Stomach (tissue), 9 donors: ENCODE measurements around the gene LIG3. TPM values are rescaled to one million over a fixed set of nuclear protein-coding genes. Genes with fewer than 3 reads are reported as not detected.

Experiments used
- DNase-seq, 2 donors: peaks; one replicate each; pipeline versions ENCODE4 v3.0.0 to v3.0.0-alpha.2; 2013 to 2019
- H3K27ac ChIP-seq, 5 donors: fragments of 200-600 bp in 4 of 5; sonication (generic) in 4 of 5; one replicate each; pipeline ENCODE4 v1.5.1; 2013 to 2019; ENCODE audit warnings: mild to moderate bottlenecking in 1 of 5, moderate library complexity in 1 of 5
- H3K27me3 ChIP-seq, 3 donors: fragments of 200-600 bp; sonication (generic); one replicate each; pipeline ENCODE4 v1.5.1; 2017 to 2019; ENCODE audit warnings: mixed run types in 1 of 3
- H3K36me3 ChIP-seq, 4 donors: fragments of 200-600 bp; sonication (generic); 1 replicate in 3 of 4; 2 replicates in 1 of 4; pipeline ENCODE4 v1.5.1; 2016 to 2019
- H3K4me1 ChIP-seq, 4 donors: fragments of 200-600 bp; sonication (generic); one replicate each; pipeline ENCODE4 v1.5.1; 2016 to 2019
- H3K4me3 ChIP-seq, 4 donors: fragments of 200-600 bp; sonication (generic) in 3 of 4; one replicate each; pipeline ENCODE4 v1.5.1; 2016 to 2019; ENCODE audit warnings: mild to moderate bottlenecking in 1 of 4
- H3K9me3 ChIP-seq, 4 donors: fragments of 200-600 bp; sonication (generic); one replicate each; pipeline ENCODE4 v1.5.1; 2016 to 2019
- EP300 ChIP-seq: sonication (generic); formaldehyde crosslinking; IDR thresholded peaks from one replicate; pipeline ENCODE4 v1.6.1; 2017; ENCODE audit warnings: antibody characterized with exemption
- POLR2A ChIP-seq, 4 donors: fragments of 450-650 bp; IDR thresholded peaks; one replicate each; pipeline ENCODE4 v1.6.1; 2016; ENCODE audit warnings: antibody characterized with exemption in 4 of 4, control low read depth in 2 of 4, mild to moderate bottlenecking in 1 of 4, moderate library complexity in 1 of 4
- POLR2AphosphoS5 ChIP-seq, 3 donors: sonication (generic); formaldehyde crosslinking; IDR thresholded peaks; one replicate each; pipeline ENCODE4 v1.6.1; 2016; ENCODE audit warnings: antibody characterized with exemption in 3 of 3
- WGBS, 5 donors: extraction: QIAGEN DNeasy Blood & Tissue Kit in 3 of 5; methylation state at CpG; one replicate each; pipeline versions ENCODE4 v1.1.5 to v1.1.7; 2013 to 2018; 5-methylcytosine and 5-hydroxymethylcytosine counted together
- intact Hi-C: fragments of 100-400 bp; cut with DNase I; formaldehyde crosslinking; loops from one replicate; pipeline ENCODE4 v1.15.1; 2023; ENCODE audit warnings: low total_unique reads
- polyA plus RNA-seq, 3 donors: library from polyadenylated mRNA; stranded (reverse); fragments of 200-250 nt; gene quantifications; one replicate each; pipeline ENCODE4 v1.2.3, GENCODE V29; 2013
- total RNA-seq, 5 donors: library from RNA; depleted of rRNA; stranded (reverse); fragments of >200 nt; gene quantifications; one replicate each; pipeline versions ENCODE4 v1.1.0 to v1.2.3, GENCODE V29; 2014 to 2016
- TF ChIP-seq, protein P1 (sequence below), 7 experiments: fragments of 450-650 bp in 4 of 7; fragments of 200-600 bp in 3 of 7; sonication (generic) in 3 of 7; IDR thresholded peaks; one replicate each; pipeline ENCODE4 v1.5.1; 2016 to 2019; ENCODE audit warnings: antibody characterized with exemption in 7 of 7, control low read depth in 2 of 7, mild to moderate bottlenecking in 1 of 7
- donor health status: healthy with polysubstance abuse.
- donor health status: Bipolar disorder and iron deficiency.
- donor health status: healthy.

The LIG3 gene
- total and polyA plus RNA-seq, 8 donors = 4.7 to 212 (median 26.9) TPM

DNA sequence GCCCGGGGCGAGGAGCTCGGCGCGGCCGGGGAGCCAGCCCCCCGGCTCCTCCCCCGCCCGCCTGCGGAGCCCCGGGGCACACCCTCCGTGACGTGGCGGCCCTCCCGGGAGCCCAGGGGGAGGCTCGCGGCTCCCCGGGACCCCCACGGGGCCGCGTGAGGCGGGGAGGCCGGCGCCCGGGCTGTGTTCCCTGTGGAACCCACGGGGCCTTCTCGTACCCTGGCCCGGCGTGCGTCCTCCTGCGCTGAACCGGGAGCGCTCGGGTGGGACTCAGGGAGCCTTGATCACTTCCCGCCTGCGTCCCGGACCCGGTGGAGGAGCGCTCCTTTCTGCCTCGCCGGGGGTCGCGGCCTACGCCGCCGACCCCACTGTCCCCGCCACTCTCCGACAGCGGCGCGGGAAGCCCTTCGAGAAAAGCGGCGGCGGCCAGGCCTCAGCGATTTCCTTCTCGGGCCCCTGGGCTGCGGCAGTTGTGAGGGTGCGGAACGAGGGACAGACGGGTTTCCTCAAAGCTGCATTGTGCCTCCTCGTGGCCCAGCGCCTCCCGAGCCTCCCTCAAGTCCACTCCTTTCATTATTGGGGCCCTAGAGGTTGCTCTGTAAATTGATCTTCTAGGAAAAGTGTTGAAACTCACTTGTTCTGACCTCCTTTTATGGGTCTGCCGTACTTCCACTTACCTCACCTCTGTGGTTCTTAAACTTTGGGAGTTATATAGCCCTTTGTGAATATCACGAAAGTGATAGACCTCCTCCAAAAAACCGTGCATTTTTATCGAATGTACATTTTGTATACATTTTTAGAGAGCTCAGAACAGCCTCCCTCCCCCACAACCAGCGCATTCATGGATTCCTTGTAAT lies 597 bp downstream of the LIG3 start:
- H3K36me3 ChIP-seq = peaks cover 0 to 23% (median 17%) of the 10 kb centered on the region in 4 donors
- no peaks in the 10 kb centered on the region for H3K27me3 ChIP-seq
- peak in 1 of 3 donors; percentile 68 for TF ChIP-seq POLR2AphosphoS5 (IDR thresholded peaks at IDR 0.05)
- no peak for TF ChIP-seq EP300
- TF ChIP-seq, protein P1, sequence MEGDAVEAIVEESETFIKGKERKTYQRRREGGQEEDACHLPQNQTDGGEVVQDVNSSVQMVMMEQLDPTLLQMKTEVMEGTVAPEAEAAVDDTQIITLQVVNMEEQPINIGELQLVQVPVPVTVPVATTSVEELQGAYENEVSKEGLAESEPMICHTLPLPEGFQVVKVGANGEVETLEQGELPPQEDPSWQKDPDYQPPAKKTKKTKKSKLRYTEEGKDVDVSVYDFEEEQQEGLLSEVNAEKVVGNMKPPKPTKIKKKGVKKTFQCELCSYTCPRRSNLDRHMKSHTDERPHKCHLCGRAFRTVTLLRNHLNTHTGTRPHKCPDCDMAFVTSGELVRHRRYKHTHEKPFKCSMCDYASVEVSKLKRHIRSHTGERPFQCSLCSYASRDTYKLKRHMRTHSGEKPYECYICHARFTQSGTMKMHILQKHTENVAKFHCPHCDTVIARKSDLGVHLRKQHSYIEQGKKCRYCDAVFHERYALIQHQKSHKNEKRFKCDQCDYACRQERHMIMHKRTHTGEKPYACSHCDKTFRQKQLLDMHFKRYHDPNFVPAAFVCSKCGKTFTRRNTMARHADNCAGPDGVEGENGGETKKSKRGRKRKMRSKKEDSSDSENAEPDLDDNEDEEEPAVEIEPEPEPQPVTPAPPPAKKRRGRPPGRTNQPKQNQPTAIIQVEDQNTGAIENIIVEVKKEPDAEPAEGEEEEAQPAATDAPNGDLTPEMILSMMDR (IDR thresholded peaks at IDR 0.05) = peak in 3 of 7 experiments; percentile 12 to 37 (median 31)
- peak in 1 of 4 donors; percentile 12 for TF ChIP-seq POLR2A (IDR thresholded peaks at IDR 0.05)
- H3K9me3 ChIP-seq = no peaks in the 10 kb centered on the region
- peaks cover 12 to 53% (median 35%) of the 10 kb centered on the region in 4 donors for H3K4me1 ChIP-seq
- 0 to 1% (median 1%) methylated on average over 25 to 66 of the region's 69 CpGs for WGBS, 5 donors
- H3K27ac ChIP-seq = peak overlapping the region; percentile 98 to 100 (median 100)
- intact Hi-C loops = no loop called here
- DNase-seq = peak; percentile 74 to 93
- peak overlapping the region; percentile 70 to 88 (median 77) for H3K4me3 ChIP-seq

DNA sequence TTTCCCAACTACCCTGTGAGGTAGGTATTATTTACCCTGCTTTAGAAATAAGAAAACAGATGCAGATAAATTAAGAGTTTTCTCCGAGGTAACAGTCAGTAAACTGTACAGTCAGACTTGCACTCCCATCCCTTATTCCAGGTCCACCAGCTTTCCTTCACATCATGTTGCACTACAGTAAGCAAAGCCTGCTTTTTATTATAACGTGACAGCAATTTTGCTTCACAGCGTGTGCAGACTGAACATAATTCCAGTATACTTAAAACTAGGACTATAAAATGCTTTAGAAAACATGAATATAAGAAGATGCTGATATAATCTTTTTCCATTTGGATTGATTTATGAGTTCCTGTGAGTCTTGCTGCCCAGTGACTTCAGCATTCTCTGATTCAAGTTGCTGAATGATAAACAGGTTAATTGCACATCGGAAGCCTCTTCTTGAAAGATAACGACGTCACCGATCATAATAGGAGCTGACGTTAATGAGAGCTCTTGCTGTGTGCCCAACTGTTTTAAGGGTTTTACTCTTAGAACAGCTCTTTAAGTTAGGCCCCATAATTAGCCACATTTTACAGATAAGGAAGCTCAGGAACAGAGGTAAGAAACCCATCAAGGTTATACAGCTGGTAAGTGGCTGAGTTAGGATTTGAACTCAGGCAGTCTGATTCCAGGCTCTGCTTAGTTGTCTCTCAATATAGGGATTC lies 1.4 kb downstream of the LIG3 start:
- WGBS, 5 donors = 13 to 21% (median 15%) methylated on average over 8 of the region's 8 CpGs
- no peaks in the 10 kb centered on the region for H3K9me3 ChIP-seq
- no peaks in the 10 kb centered on the region for H3K27me3 ChIP-seq
- peak overlapping the region in 4 of 5 donors; percentile 99 to 100 (median 100) for H3K27ac ChIP-seq
- peaks cover 0 to 31% (median 25%) of the 10 kb centered on the region in 4 donors for H3K36me3 ChIP-seq
- DNase-seq = peak in 1 of 2 donors; percentile 51
- TF ChIP-seq EP300 = no peak
- no peak for TF ChIP-seq POLR2A (IDR thresholded peaks at IDR 0.05)
- TF ChIP-seq, protein P1 (IDR thresholded peaks at IDR 0.05) = no peak
- no peak for TF ChIP-seq POLR2AphosphoS5 (IDR thresholded peaks at IDR 0.05)
- peaks cover 12 to 53% (median 35%) of the 10 kb centered on the region in 4 donors for H3K4me1 ChIP-seq
- intact Hi-C loops = no loop called here
- peak overlapping the region; percentile 70 to 88 (median 77) for H3K4me3 ChIP-seq

DNA sequence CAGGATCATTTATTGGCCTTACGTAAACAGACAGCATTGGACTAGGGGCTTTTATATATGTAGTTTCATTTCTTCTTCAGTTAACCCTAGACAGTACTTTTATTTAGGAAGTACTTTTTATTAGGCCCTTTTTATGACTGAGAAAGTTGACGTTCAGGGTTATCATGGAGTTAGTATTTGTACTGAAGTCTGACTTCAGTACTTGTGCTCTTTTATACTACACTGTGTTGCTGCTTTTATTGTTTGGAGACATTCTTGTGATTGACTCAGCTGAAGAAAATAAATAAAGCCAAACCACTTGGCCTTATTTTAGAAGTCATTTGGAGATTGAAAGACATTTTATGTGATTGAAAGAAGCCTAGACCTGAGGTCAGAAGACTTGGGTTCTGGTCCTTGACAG lies 6.9 kb downstream of the LIG3 start:
- DNase-seq = no peak
- no peak overlapping the region for H3K27ac ChIP-seq
- H3K36me3 ChIP-seq = peaks cover 15 to 73% (median 70%) of the 10 kb centered on the region in 4 donors
- H3K27me3 ChIP-seq = no peaks in the 10 kb centered on the region
- H3K4me1 ChIP-seq = peaks cover 6 to 50% (median 33%) of the 10 kb centered on the region in 4 donors
- H3K9me3 ChIP-seq = no peaks in the 10 kb centered on the region
- TF ChIP-seq, protein P1 (IDR thresholded peaks at IDR 0.05) = no peak
- TF ChIP-seq POLR2AphosphoS5 (IDR thresholded peaks at IDR 0.05) = no peak
- TF ChIP-seq POLR2A (IDR thresholded peaks at IDR 0.05) = no peak
- no peak for TF ChIP-seq EP300
- intact Hi-C loops = no loop called here
- no peak overlapping the region for H3K4me3 ChIP-seq
- 77 to 84% (median 82%) methylated on average over 2 of the region's 2 CpGs for WGBS, 5 donors

DNA sequence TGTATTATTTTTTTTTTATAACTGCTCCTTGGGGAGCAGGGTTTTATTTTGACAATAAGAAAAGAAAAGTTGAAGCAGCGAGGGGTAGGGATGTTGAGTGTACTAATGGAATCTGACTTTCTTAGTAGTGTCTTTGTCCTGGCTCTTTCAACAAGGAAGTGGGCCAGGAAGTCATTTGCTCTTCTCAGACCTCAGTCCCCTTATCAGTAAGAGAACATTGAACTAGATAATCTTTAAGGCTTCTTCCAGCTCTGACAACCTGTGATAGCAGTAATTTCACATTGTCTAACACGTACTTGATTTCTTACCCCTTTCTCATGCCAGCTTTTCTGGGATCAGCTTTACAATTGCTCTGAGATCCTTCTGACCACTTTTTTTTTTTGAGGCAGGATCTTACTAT lies 8.3 kb downstream of the LIG3 start:
- Histone ChIP-seq H3K9me3 (no peaks in the 10 kb centered on the region), H3K27me3 (no peaks in the 10 kb centered on the region), H3K4me1 (peaks cover 6 to 40% (median 24%) of the 10 kb centered on the region in 4 donors), H3K27ac (peak overlapping the region in 1 of 5 donors; percentile 3), H3K36me3 (peaks cover 19 to 82% (median 78%) of the 10 kb centered on the region in 4 donors), H3K4me3 (no peak overlapping the region)
- 65 to 80% (median 73%) methylated on average over 2 of the region's 2 CpGs for WGBS, 5 donors
- no peak for TF ChIP-seq POLR2AphosphoS5 (IDR thresholded peaks at IDR 0.05)
- no peak for TF ChIP-seq EP300
- TF ChIP-seq, protein P1 (IDR thresholded peaks at IDR 0.05) = no peak
- no peak for TF ChIP-seq POLR2A (IDR thresholded peaks at IDR 0.05)
- intact Hi-C loops = no loop called here
- no peak for DNase-seq
